ENCODE measurements around the gene RBMS1. TPM values are rescaled to one million over a fixed set of nuclear protein-coding genes. Genes with fewer than 3 reads are reported as not detected.
"Not testable (repeated sequence)": the region's sequence is repeated elsewhere in the genome, so short reads cannot be mapped to it uniquely, and the experiment has no call there.

Gene RBMS1
- total RNA-seq, 4 donors from 2014 or later = 133 to 180 (median 139) TPM

GRCh38 chr2:160423126-160423525 is 70.5 kb downstream of the RBMS1 start:
- no peak for TF ChIP-seq CTCF (IDR thresholded peaks at IDR 0.05)
- no peak for DNase-seq (ENCODE audit: low spot score)
- no peak for ATAC-seq (ENCODE audit: low FRiP score)

- DNase-seq (ENCODE audit: low spot score); ATAC-seq (ENCODE audit: low FRiP score): not testable (repeated sequence)
Observed at GRCh38 chr2:160421646-160422501, 71.7 kb downstream of the RBMS1 start.

GRCh38 chr2:160420711-160421110 is 72.9 kb downstream of the RBMS1 start:
- no peak for DNase-seq (ENCODE audit: low spot score)
- TF ChIP-seq CTCF (IDR thresholded peaks at IDR 0.05) = no peak
- ATAC-seq (ENCODE audit: low FRiP score) = no peak

- peak; percentile 55 for ATAC-seq (ENCODE audit: low FRiP score)
Observed at GRCh38 chr2:160419776-160420505, 73.7 kb downstream of the RBMS1 start.

GRCh38 chr2:160418853-160419252 is 74.8 kb downstream of the RBMS1 start:
- DNase-seq (ENCODE audit: low spot score) = no peak
- no peak for ATAC-seq (ENCODE audit: low FRiP score)

More at GRCh38 chr2:160419776-160420505, 73.7 kb downstream of the RBMS1 start:
- DNase-seq (ENCODE audit: low spot score) = no peak
- TF ChIP-seq CTCF (IDR thresholded peaks at IDR 0.05) = no peak

GRCh38 chr2:160418398-160418765 is 75.2 kb downstream of the RBMS1 start:
- no peak for TF ChIP-seq CTCF (IDR thresholded peaks at IDR 0.05)
- DNase-seq (ENCODE audit: low spot score) = no peak
- no peak for ATAC-seq (ENCODE audit: low FRiP score)

More at GRCh38 chr2:160418853-160419252, 74.8 kb downstream of the RBMS1 start:
- TF ChIP-seq CTCF (IDR thresholded peaks at IDR 0.05) = no peak

- no peak for DNase-seq (ENCODE audit: low spot score)
- ATAC-seq (ENCODE audit: low FRiP score) = peak; percentile 79
- no peak for TF ChIP-seq CTCF (IDR thresholded peaks at IDR 0.05)
Observed at GRCh38 chr2:160417745-160418397, 75.7 kb downstream of the RBMS1 start.

Measured in omental fat pad (tissue), 4 donors.